ENCODE data around the gene YPEL2. TPM values are rescaled to one million over a fixed set of nuclear protein-coding genes. Genes with fewer than 3 reads are reported as not detected.

Gene YPEL2
- total RNA-seq, 6 experiments from 2014 or later = 9.2 to 23.3 (median 15.2) TPM

GRCh38 chr17:59327981-59328290 is 3.5 kb upstream of the YPEL2 start:
- peak overlapping the region in 2 of 3 donors; percentile 31 to 96 for H3K27ac ChIP-seq
- H3K27me3 ChIP-seq = no peaks in the 10 kb centered on the region
- H3K9me3 ChIP-seq = no peaks in the 10 kb centered on the region
- no peaks in the 10 kb centered on the region for H3K36me3 ChIP-seq
- TF ChIP-seq CTCF (IDR thresholded peaks at IDR 0.05) (no peak), POLR2A (IDR thresholded peaks at IDR 0.05) (no peak)
- intact Hi-C loops (cut with DNase I) = loop anchor here in 1 of 2 donors (10.0 kb wide), 1 partner anchor 117 kb away; no protein-coding TSS in a partner anchor
- no peak overlapping the region for H3K4me3 ChIP-seq
- DNase-seq (no peak), ATAC-seq (peak in 1 of 4 donors; percentile 8)
- peaks cover 0 to 33% (median 16%) of the 10 kb centered on the region in 4 donors for H3K4me1 ChIP-seq

GRCh38 chr17:59328601-59329000 is 2.9 kb upstream of the YPEL2 start:
- Histone ChIP-seq H3K27me3 (no peaks in the 10 kb centered on the region), H3K4me3 (no peak overlapping the region), H3K36me3 (no peaks in the 10 kb centered on the region), H3K4me1 (peaks cover 0 to 39% (median 19%) of the 10 kb centered on the region in 4 donors), H3K9me3 (no peaks in the 10 kb centered on the region), H3K27ac (peak overlapping the region; percentile 94 to 98 (median 96))
- no peak for ATAC-seq
- intact Hi-C loops (cut with DNase I) = loop anchor here in 1 of 2 donors (10.0 kb wide), 1 partner anchor 116 kb away; no protein-coding TSS in a partner anchor
- 64% methylated on average over 2 of the region's 2 CpGs for WGBS (ENCODE audit: insufficient coverage, low coverage, low lambda C conversion rate, missing lambda C conversion rate)
- no peak for DNase-seq
- TF ChIP-seq POLR2A (IDR thresholded peaks at IDR 0.05) (no peak), CTCF (IDR thresholded peaks at IDR 0.05) (no peak)

DNA sequence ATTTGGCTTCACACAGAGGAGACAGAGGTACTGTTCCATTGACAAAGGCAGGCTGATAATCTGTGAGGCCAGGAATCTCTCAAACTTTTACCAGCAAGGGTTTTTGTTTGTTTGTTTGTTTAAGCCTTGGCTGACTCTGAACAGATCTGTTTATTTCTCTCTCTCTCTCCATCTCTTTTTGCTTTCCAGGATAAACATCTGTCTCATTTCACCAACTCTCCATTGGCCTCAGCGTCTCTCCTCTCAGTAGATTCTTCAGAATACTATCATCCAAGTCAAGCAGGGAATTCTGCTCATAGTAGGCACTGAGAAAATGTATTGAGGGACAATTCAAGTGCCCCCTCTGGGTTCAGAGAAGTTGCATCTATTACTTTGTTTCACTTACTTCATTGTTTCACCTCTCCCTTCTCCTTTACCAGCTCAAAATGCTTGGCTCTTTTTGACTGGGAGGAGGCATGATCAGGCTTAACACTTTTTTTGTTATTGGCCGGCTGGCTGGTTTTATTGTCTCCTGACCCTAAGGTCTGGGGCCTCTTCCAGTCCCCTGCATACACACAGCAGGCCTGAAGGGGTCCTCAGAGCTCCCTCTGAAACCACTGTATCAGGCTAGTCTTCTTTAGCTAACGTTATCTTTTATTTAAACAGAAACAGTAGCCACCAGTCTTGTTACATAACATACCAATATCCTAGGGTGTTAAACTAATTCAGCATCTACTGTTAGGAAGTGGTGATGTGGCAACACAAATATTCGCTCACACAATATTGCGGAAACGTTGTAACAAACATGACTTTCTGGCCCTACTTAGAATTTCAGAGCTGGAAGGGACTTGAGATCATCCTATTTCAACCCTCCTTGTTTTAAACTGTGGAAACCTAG is 2.0 kb upstream of the YPEL2 start:
- Histone ChIP-seq H3K4me1 (peaks cover 0 to 43% (median 22%) of the 10 kb centered on the region in 4 donors), H3K4me3 (no peak overlapping the region), H3K27ac (peak overlapping the region; percentile 94 to 98 (median 96)), H3K9me3 (no peaks in the 10 kb centered on the region), H3K27me3 (no peaks in the 10 kb centered on the region), H3K36me3 (no peaks in the 10 kb centered on the region)
- DNase-seq = peak; percentile 60 to 75 (median 75)
- WGBS (ENCODE audit: insufficient coverage, low coverage, low lambda C conversion rate, missing lambda C conversion rate) = 7% methylated on average over 6 of the region's 6 CpGs
- ATAC-seq = peak; percentile 60 to 72 (median 62)
- intact Hi-C loops (cut with DNase I) = loop anchor here (5.0 to 10.0 kb wide), 3 partner anchors 43 to 115 kb away; no protein-coding TSS in a partner anchor
- TF ChIP-seq POLR2A (IDR thresholded peaks at IDR 0.05) (no peak), CTCF (IDR thresholded peaks at IDR 0.05) (peak; percentile 86 to 91 (median 88))

- 7% methylated on average over 13 of the region's 17 CpGs for WGBS (ENCODE audit: insufficient coverage, low coverage, low lambda C conversion rate, missing lambda C conversion rate)
- ATAC-seq = peak; percentile 47 to 76 (median 60)
These were observed 1.2 kb upstream of the YPEL2 start for GRCh38 chr17:59330053-59330942.

More at GRCh38 chr17:59330053-59330942, 1.2 kb upstream of the YPEL2 start:
- no peaks in the 10 kb centered on the region for H3K27me3 ChIP-seq
- H3K27ac ChIP-seq = peak overlapping the region; percentile 94 to 98 (median 96)
- no peaks in the 10 kb centered on the region for H3K9me3 ChIP-seq
- peak; percentile 81 to 93 (median 88) for DNase-seq
- H3K4me3 ChIP-seq = peak overlapping the region; percentile 20 to 95 (median 94)
- TF ChIP-seq CTCF (IDR thresholded peaks at IDR 0.05) = no peak
- peak; percentile 51 for TF ChIP-seq POLR2A (IDR thresholded peaks at IDR 0.05)
- no peaks in the 10 kb centered on the region for H3K36me3 ChIP-seq
- peaks cover 0 to 51% (median 22%) of the 10 kb centered on the region in 4 donors for H3K4me1 ChIP-seq
- intact Hi-C loops (cut with DNase I) = loop anchor here (5.0 kb wide), 2 partner anchors 42 to 107 kb away; no protein-coding TSS in a partner anchor
